Measurements from ENCODE around the gene HOXA7. TPM values are rescaled to one million over a fixed set of nuclear protein-coding genes. Genes with fewer than 3 reads are reported as not detected.

HOXA7 gene
- total and polyA plus RNA-seq, 2 donors (not counting 1 experiment from before 2014, with no cell fraction given), result 0.37 TPM; not detected in 1

DNA sequence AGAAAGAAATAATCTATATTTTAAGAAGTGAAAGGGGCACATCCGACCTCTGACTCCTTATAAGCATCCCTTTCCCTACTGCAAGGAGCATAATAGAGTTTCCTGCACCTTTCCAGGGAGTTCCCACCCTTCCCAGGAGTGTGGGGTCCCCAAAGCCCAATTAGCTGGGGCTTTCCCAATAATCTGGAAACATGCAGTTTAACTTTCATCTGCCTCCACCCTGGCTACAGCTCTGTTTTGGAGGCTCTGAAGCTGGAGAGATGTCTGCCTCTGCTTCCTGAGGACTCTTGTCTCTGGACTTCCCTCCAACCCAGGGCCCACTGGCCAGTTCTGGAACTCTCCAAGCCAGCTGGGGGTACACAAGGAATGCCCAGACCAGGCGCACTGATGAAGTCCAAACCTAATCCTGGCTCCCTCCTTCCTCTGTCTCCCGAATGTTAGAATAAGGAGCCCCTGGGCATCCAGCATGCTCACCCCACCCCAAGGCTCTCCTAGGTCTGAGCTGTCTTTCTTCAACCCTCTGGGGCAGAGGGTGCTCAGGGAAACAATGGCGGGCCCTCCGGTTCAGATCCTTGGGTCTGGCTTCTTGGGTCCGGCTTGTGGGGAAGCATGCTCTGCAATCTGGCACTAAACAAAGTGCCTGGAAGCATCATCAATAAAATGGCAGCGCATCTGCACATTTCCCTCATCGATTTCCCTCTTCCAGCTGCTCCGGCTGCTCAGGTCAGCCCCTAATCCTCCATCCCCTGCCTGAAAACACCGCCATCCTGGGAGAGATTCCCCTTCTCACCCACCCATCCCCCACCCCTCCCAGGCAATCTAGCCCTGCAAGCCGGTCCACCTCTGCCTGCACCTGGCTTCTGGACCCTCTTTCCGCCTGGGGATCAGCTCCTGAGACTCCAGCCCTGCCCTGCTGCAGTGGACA lies 39.3 kb downstream of the HOXA7 start:
- Histone ChIP-seq H2AFZ (ENCODE audit: insufficient read depth, low read depth, low read length, poor library complexity, severe bottlenecking) (no peak overlapping the region), H3K4me2 (replicated peaks; ENCODE audit: low read depth, low read length, poor library complexity, severe bottlenecking) (no peak overlapping the region), H3K36me3 (replicated peaks in 1 of 2; ENCODE audit: control extremely low read depth in 1 of 2, control insufficient read depth in 1 of 2, extremely low read depth in 1 of 2, insufficient read depth in 2 of 2, low read length in 1 of 2) (no peaks in the 10 kb centered on the region), H3K4me3 (ENCODE audit: control extremely low read depth in 1 of 5, extremely low read depth in 1 of 5, insufficient read depth in 1 of 5, low read depth in 2 of 5, low read length in 4 of 5) (no peak overlapping the region), H3K9me3 (ENCODE audit: control extremely low read depth in 1 of 3, control insufficient read depth in 2 of 3, insufficient read depth in 1 of 3, low read length in 2 of 3) (no peaks in the 10 kb centered on the region), H3K4me1 (ENCODE audit: control insufficient read depth in 2 of 2, insufficient read depth in 2 of 2, low read length in 2 of 2) (no peaks in the 10 kb centered on the region), H3K27me3 (replicated peaks in 1 of 4; ENCODE audit: control extremely low read depth in 1 of 4, control insufficient read depth in 3 of 4, insufficient read depth in 4 of 4, low read length in 3 of 4) (peaks cover 0 to 7% (median 0%) of the 10 kb centered on the region in 4 experiments), H3K79me2 (ENCODE audit: control insufficient read depth, insufficient read depth, low read length) (no peaks in the 10 kb centered on the region), H4K20me1 (ENCODE audit: control insufficient read depth, insufficient read depth, low read length, poor library complexity, severe bottlenecking) (no peaks in the 10 kb centered on the region), H3K27ac (ENCODE audit: low read length in 2 of 2) (no peak overlapping the region), H3K9ac (ENCODE audit: low read length) (no peak overlapping the region)
- Mint-ChIP-seq H3K27ac (no peak overlapping the region), H3K27me3 (peaks cover 10% of the 10 kb centered on the region), H3K4me3 (no peak overlapping the region), H3K4me1 (no peaks in the 10 kb centered on the region), H3K9me3 (ENCODE audit: insufficient read depth) (no peaks in the 10 kb centered on the region)
- no peak for DNase-seq
- TF ChIP-seq EZH2 (IDR thresholded peaks at IDR 0.05; ENCODE audit: borderline replicate concordance, insufficient read depth, low read depth, low read length, poor library complexity, severe bottlenecking), result no peak
- TF ChIP-seq, protein P1, sequence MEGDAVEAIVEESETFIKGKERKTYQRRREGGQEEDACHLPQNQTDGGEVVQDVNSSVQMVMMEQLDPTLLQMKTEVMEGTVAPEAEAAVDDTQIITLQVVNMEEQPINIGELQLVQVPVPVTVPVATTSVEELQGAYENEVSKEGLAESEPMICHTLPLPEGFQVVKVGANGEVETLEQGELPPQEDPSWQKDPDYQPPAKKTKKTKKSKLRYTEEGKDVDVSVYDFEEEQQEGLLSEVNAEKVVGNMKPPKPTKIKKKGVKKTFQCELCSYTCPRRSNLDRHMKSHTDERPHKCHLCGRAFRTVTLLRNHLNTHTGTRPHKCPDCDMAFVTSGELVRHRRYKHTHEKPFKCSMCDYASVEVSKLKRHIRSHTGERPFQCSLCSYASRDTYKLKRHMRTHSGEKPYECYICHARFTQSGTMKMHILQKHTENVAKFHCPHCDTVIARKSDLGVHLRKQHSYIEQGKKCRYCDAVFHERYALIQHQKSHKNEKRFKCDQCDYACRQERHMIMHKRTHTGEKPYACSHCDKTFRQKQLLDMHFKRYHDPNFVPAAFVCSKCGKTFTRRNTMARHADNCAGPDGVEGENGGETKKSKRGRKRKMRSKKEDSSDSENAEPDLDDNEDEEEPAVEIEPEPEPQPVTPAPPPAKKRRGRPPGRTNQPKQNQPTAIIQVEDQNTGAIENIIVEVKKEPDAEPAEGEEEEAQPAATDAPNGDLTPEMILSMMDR (IDR thresholded peaks at IDR 0.05), result no peak
- intact Hi-C loops (cut with micrococcal nuclease), result no loop called here
- ChIA-PET CTCF (no interaction called here), POLR2A (no interaction called here)
- 91% methylated on average over 12 of the region's 12 CpGs for WGBS (ENCODE audit: insufficient coverage)
- no peak for ATAC-seq (ENCODE audit: low read depth)

Measured in B cell (primary cell).